Measurements from ENCODE around the gene IFI6. TPM values are rescaled to one million over a fixed set of nuclear protein-coding genes. Genes with fewer than 3 reads are reported as not detected.

Gene IFI6
- total RNA-seq, 1 donor from 2014 or later: 126 TPM

Other genes with a start within 250 kb of the IFI6 start
- 156 TPM for gene WASF2, start 182.0 kb downstream of the IFI6 start, total RNA-seq
- 28.5 TPM for gene AHDC1, start 68.0 kb downstream of the IFI6 start, total RNA-seq
- 49.7 TPM for gene FGR, start 37.0 kb downstream of the IFI6 start, total RNA-seq
- gene FAM76A, start 53.8 kb upstream of the IFI6 start, total RNA-seq: 15.3 TPM
- 84.2 TPM for gene STX12, start 101.0 kb upstream of the IFI6 start, total RNA-seq
- gene PPP1R8, start 158.6 kb upstream of the IFI6 start, total RNA-seq: 35.3 TPM
- gene THEMIS2, start 200.4 kb upstream of the IFI6 start, total RNA-seq: 64.9 TPM
- 31.6 TPM for gene RPA2, start 242.4 kb upstream of the IFI6 start, total RNA-seq